Measurements from ENCODE around the gene STK11.

DNA sequence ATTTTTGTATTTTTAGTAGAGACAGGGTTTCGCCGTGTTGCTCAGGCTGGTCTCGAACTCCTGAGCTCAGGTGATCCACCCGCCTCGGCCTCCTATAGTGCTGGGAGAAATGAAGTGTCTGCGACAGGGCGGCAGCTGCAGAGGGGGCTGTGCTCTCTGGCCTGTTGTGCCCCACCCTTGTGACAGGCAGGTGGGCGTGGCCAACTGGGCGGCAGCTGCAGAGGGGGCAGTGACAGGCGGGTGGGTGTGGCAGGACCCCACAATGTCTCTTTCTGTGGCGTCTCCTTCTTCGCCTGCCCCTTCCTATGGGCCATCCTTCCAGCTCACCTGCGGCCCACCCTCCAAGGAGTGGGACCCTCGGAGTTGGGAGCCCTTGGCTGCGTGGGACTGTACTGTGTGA is 11.8 kb downstream of the STK11 start:
- TF ChIP-seq CTCF (IDR thresholded peaks at IDR 0.05; ENCODE audit: low read depth, low read length): no peak
- no peak for TF ChIP-seq POLR2A (IDR thresholded peaks at IDR 0.05; ENCODE audit: extremely low read depth, insufficient read length)
- TF ChIP-seq MYC (IDR thresholded peaks at IDR 0.05; ENCODE audit: low read depth, low read length): no peak

Data from NB4 (cell line).